GM12878 (cell line): ENCODE data around the gene GNA15.

Experiments
- NR2C2 ChIP-seq: IDR thresholded peaks from 2 replicates; pipeline ENCODE4 v1.6.1; 2011; ENCODE audit warnings: borderline replicate concordance, low read depth; ENCODE audit not compliant: control insufficient read depth, insufficient read length
- POLR2A ChIP-seq: IDR thresholded peaks from 2 replicates; pipeline ENCODE4 v1.6.1; 2011; ENCODE audit warnings: low read depth, mild to moderate bottlenecking, low read length
- POLR2AphosphoS2 ChIP-seq: IDR thresholded peaks from 2 replicates; pipeline ENCODE4 v1.6.1; 2011; ENCODE audit warnings: low read depth, mild to moderate bottlenecking, low read length, improper control_type of control experiment, moderate library complexity
- RAD21 ChIP-seq: IDR thresholded peaks from 2 replicates; pipeline ENCODE4 v1.6.1; 2011; ENCODE audit warnings: mild to moderate bottlenecking, low read depth, low read length, moderate library complexity; ENCODE audit not compliant: insufficient read depth
- RAD51 ChIP-seq: fragments of 450-650 bp; IDR thresholded peaks from 2 replicates; pipeline ENCODE4 v1.6.1; 2016; ENCODE audit warnings: moderate library complexity, mild to moderate bottlenecking, inconsistent platforms
- RBBP5 ChIP-seq: fragments of 200-600 bp; sonication (generic); conservative IDR thresholded peaks from 2 replicates; pipeline ENCODE4 v1.6.1; 2016
- ZNF274 ChIP-seq: IDR thresholded peaks from one replicate; pipeline ENCODE4 v1.8.0; 2011; ENCODE audit not compliant: insufficient read length, insufficient read depth
- ZZZ3 ChIP-seq: IDR thresholded peaks from 2 replicates; pipeline ENCODE4 v1.6.1; 2011; ENCODE audit warnings: low read depth; ENCODE audit not compliant: control insufficient read depth, insufficient read length
- TF ChIP-seq, protein P1 (sequence below), 3 experiments: IDR thresholded peaks in 2 of 3; conservative IDR thresholded peaks in 1 of 3; 2 replicates each; pipeline ENCODE4 v1.5.1; 2011; ENCODE audit warnings: low read depth in 3 of 3, low read length in 3 of 3, mild to moderate bottlenecking in 3 of 3, control low read depth in 2 of 3, moderate library complexity in 2 of 3, inconsistent platforms in 1 of 3, mixed read lengths in 1 of 3; ENCODE audit not compliant: control insufficient read depth in 2 of 3, insufficient read depth in 1 of 3; ENCODE audit errors: extremely low read depth in 1 of 3
- TF ChIP-seq, protein P2 (sequence below): fragments of 450-650 bp; formaldehyde crosslinking; IDR thresholded peaks from 2 replicates; pipeline ENCODE4 v1.5.0; 2022; ENCODE audit warnings: mild to moderate bottlenecking, missing genetic modification characterization
- TF ChIP-seq, protein P3 (sequence below): fragments of 450-650 bp; IDR thresholded peaks from 2 replicates; pipeline ENCODE4 v1.6.1; 2016; ENCODE audit warnings: mild to moderate bottlenecking
- TF ChIP-seq, protein P4 (sequence below): fragments of 450-650 bp; formaldehyde crosslinking; IDR thresholded peaks from 2 replicates; pipeline ENCODE4 v1.4.0; 2020; ENCODE audit warnings: mild to moderate bottlenecking, moderate library complexity

DNA sequence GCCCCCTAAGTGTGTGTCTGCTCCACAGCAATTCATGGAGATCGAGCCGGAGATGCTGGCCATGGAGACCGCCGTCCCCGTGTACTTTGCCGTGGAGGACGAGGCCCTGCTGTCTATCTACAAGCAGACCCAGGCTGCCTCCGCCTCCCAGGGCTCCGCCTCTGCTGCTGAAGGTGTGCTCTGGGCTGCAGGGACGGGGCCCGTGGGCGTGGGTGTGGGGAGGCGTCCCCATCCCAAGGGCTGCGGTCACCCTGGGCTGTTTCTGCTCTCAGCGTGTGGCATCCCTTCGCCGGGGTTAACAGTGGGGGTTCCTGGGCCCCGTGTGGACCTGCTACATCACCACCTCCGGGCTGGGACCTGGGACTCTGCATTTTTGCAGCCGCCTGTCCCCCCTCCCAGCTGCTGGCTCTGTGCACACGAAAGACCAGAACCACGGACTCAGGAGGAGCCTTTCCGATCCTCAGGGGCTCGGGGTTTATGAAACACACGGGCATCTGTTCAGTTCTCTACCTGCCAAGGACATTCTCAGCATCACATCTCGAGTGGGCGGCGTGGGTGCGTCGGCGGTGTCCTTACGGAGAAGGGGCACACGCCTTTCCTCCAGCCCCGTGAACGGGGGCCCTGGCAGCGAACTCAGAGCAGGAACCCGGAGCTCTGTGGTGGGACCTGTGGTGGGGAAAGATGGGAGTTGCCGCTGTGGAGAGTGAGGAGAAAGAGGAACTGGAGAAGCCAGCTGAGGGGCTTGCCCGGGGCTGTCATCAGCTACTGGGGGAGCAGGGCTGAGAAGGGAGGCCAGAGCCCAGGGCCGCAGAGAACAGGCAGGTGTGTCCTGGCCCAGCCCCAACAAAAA is 57.6 kb downstream of the GNA15 start:
- TF ChIP-seq, protein P1, sequence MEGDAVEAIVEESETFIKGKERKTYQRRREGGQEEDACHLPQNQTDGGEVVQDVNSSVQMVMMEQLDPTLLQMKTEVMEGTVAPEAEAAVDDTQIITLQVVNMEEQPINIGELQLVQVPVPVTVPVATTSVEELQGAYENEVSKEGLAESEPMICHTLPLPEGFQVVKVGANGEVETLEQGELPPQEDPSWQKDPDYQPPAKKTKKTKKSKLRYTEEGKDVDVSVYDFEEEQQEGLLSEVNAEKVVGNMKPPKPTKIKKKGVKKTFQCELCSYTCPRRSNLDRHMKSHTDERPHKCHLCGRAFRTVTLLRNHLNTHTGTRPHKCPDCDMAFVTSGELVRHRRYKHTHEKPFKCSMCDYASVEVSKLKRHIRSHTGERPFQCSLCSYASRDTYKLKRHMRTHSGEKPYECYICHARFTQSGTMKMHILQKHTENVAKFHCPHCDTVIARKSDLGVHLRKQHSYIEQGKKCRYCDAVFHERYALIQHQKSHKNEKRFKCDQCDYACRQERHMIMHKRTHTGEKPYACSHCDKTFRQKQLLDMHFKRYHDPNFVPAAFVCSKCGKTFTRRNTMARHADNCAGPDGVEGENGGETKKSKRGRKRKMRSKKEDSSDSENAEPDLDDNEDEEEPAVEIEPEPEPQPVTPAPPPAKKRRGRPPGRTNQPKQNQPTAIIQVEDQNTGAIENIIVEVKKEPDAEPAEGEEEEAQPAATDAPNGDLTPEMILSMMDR (IDR thresholded peaks at IDR 0.05 in 2 of 3, conservative IDR thresholded peaks at IDR 0.05 in 1 of 3; ENCODE audit: control insufficient read depth in 2 of 3, extremely low read depth in 1 of 3, insufficient read depth in 1 of 3, low read depth in 3 of 3, low read length in 3 of 3) = no peak
- TF ChIP-seq POLR2AphosphoS2 = no peak
- TF ChIP-seq POLR2A = no peak
- TF ChIP-seq, protein P2, sequence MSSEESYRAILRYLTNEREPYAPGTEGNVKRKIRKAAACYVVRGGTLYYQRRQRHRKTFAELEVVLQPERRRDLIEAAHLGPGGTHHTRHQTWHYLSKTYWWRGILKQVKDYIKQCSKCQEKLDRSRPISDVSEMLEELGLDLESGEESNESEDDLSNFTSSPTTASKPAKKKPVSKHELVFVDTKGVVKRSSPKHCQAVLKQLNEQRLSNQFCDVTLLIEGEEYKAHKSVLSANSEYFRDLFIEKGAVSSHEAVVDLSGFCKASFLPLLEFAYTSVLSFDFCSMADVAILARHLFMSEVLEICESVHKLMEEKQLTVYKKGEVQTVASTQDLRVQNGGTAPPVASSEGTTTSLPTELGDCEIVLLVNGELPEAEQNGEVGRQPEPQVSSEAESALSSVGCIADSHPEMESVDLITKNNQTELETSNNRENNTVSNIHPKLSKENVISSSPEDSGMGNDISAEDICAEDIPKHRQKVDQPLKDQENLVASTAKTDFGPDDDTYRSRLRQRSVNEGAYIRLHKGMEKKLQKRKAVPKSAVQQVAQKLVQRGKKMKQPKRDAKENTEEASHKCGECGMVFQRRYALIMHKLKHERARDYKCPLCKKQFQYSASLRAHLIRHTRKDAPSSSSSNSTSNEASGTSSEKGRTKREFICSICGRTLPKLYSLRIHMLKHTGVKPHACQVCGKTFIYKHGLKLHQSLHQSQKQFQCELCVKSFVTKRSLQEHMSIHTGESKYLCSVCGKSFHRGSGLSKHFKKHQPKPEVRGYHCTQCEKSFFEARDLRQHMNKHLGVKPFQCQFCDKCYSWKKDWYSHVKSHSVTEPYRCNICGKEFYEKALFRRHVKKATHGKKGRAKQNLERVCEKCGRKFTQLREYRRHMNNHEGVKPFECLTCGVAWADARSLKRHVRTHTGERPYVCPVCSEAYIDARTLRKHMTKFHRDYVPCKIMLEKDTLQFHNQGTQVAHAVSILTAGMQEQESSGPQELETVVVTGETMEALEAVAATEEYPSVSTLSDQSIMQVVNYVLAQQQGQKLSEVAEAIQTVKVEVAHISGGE (CRISPR knock-in tag) = no peak
- TF ChIP-seq ZZZ3 = no peak
- TF ChIP-seq RAD51 = no peak
- TF ChIP-seq RAD21 = no peak
- TF ChIP-seq, protein P3, sequence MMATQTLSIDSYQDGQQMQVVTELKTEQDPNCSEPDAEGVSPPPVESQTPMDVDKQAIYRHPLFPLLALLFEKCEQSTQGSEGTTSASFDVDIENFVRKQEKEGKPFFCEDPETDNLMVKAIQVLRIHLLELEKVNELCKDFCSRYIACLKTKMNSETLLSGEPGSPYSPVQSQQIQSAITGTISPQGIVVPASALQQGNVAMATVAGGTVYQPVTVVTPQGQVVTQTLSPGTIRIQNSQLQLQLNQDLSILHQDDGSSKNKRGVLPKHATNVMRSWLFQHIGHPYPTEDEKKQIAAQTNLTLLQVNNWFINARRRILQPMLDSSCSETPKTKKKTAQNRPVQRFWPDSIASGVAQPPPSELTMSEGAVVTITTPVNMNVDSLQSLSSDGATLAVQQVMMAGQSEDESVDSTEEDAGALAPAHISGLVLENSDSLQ = no peak
- no peak for TF ChIP-seq ZNF274
- no peak for TF ChIP-seq NR2C2
- TF ChIP-seq RBBP5 = no peak
- TF ChIP-seq, protein P4, sequence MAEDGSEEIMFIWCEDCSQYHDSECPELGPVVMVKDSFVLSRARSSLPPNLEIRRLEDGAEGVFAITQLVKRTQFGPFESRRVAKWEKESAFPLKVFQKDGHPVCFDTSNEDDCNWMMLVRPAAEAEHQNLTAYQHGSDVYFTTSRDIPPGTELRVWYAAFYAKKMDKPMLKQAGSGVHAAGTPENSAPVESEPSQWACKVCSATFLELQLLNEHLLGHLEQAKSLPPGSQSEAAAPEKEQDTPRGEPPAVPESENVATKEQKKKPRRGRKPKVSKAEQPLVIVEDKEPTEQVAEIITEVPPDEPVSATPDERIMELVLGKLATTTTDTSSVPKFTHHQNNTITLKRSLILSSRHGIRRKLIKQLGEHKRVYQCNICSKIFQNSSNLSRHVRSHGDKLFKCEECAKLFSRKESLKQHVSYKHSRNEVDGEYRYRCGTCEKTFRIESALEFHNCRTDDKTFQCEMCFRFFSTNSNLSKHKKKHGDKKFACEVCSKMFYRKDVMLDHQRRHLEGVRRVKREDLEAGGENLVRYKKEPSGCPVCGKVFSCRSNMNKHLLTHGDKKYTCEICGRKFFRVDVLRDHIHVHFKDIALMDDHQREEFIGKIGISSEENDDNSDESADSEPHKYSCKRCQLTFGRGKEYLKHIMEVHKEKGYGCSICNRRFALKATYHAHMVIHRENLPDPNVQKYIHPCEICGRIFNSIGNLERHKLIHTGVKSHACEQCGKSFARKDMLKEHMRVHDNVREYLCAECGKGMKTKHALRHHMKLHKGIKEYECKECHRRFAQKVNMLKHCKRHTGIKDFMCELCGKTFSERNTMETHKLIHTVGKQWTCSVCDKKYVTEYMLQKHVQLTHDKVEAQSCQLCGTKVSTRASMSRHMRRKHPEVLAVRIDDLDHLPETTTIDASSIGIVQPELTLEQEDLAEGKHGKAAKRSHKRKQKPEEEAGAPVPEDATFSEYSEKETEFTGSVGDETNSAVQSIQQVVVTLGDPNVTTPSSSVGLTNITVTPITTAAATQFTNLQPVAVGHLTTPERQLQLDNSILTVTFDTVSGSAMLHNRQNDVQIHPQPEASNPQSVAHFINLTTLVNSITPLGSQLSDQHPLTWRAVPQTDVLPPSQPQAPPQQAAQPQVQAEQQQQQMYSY (CRISPR knock-in tag) = no peak
